GM21381 (cell line): ENCODE results near the gene CENPK.
"Not testable (repeated sequence)": the region's sequence is repeated elsewhere in the genome, so short reads cannot be mapped to it uniquely, and the experiment has no call there.

Experiments
- ATAC-seq: cut with Tn5 transposase; IDR thresholded peaks from one replicate; pipeline ENCODE4 v1.9.1; 2021; ENCODE audit warnings: mild to moderate bottlenecking, moderate library complexity; ENCODE audit not compliant: unreplicated experiment

Gene CENPK

GRCh38 chr5:65508978-65509377, 54.0 kb downstream of the CENPK start:
- no peak for ATAC-seq

DNA sequence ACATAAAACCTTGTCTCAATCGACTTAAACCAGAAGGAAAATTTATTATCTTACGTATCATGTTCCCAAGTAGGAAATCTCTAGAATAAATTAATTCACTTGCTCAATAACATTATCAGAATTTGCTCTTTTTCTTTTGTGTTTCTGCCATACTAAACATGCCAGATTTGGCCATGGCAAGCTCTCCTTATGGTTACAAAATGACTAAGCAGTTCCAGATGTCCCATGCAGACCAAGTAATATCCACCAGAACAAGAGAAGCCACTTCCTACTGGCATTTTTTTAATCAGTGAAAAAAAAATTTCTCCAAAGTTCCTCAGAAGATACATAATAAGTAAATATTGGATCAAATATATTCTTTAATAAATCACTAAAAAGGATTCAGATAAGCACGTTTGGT, 56.0 kb downstream of the CENPK start:
- ATAC-seq, result no peak

GRCh38 chr5:65489119-65489518, 73.8 kb downstream of the CENPK start:
- no peak for ATAC-seq

DNA sequence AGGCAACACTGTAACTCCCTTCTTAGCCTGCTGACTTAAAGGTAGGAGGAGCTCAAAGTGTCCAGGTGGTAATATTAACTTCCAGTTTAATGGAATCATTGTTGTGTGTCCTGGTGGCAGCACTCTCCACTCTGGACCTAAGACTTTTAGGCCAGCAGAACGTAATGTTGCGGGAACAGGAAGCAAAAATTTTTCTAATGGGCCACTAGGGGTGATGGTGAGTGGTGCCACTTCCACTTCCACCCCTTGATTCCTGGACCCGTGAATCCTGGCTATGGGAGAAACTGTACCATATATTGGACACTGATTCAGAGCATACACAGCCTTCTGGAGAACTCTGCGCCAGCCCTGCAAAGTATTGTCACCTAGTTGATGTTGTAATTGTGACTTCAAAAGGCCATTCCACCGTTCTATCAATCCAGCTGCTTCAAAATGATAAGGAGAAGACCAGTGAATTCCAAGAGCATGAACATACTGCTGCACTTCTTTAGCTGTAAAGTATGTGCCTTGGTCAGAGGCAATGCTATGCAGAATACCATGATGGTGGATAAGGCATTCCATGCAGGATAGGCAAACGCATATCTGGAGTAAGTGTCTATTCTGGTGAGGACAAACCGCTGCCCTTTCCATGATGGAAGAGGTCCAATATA, 74.8 kb downstream of the CENPK start:
- ATAC-seq, result not testable (repeated sequence)

DNA sequence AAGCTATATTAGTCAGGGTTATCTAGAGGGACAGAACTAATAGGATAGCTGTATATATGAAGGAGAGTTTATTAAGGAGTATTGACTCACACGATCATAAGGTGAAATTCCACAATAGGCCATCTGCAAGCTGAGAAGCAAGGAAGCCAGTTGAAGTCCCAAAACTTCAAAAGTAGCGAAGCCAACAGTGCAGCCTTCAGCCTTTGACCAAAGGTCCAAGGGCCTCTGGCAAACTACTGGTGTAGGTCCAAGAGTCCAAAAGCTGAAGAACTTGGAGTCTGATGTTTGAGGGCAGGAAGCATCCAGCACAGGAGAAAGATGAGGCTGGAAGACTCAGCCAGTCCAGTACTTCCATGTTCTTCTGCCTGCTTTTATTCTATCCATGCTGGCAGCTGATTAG, 76.2 kb downstream of the CENPK start:
- ATAC-seq, result not testable (repeated sequence)

- ATAC-seq, result no peak
These were observed 77.6 kb downstream of the CENPK start for GRCh38 chr5:65485405-65485804.

GRCh38 chr5:65483546-65484346, 79.2 kb downstream of the CENPK start:
- ATAC-seq, result peak; percentile 44

- ATAC-seq, result no peak
These were observed 80.0 kb downstream of the CENPK start for GRCh38 chr5:65482736-65483545.

- peak; percentile 10 for ATAC-seq
These were observed 80.7 kb downstream of the CENPK start for GRCh38 chr5:65482296-65482735.

DNA sequence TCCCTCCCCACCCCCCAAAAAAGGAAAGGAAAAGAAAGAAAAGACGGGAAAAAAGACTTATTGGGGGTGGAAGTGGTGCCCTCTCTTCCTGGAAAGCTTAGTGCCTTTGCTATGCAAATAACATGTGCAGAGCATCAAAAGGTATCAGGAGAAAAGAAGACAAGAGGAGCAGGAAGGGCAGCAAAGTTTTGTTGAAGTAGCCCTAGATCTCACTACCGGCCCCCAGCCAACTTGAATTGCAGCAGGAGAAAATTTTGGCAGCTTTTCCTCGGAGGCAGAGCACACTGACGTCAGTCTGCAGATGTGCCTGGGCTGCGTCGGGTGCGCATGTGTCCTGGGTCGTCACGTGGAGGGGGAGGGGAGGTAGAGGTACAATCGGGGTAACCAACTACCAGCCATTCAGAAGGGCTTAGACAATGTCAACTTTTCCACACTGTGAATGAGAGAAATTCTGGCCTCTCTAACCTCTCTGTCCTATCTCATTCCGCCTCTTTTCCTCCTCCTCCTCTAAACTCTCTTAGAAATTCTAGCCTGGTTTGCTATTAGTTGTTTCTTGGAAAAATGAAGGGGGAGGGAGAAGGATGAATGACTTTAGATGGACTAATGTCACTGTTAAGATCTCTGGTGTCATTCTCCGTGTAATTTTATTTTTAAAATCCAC, 81.2 kb downstream of the CENPK start, which contains the start of gene ADAMTS6:
Gene ADAMTS6 (minus strand): TSS at position 286 of the 661 bp plus-strand sequence. CDS start 8,247 bp downstream, outside the sequence.
- ATAC-seq, result peak; percentile 77

DNA sequence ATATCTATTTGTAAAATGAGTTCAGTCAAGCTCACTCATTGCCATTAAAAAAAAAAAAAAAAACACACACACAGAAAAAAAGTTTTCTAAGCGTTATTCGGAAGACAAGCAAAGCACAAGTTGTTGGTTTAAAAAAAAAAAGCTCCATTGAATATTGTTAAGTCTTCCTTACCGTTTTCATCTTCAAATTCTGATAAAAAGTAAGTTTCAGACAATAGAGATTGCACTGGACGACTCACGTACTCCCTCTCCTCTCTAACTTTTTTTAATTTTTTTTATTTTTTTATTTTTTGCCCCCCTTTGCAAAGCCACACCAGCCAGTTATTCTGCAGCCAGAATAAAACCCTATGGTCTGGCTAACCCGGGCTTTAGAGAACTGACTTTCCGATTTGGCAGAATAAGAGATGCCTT, 81.8 kb downstream of the CENPK start:
- no peak for ATAC-seq

- ATAC-seq, result peak; percentile 26
These were observed 82.6 kb downstream of the CENPK start for GRCh38 chr5:65480306-65480865.

DNA sequence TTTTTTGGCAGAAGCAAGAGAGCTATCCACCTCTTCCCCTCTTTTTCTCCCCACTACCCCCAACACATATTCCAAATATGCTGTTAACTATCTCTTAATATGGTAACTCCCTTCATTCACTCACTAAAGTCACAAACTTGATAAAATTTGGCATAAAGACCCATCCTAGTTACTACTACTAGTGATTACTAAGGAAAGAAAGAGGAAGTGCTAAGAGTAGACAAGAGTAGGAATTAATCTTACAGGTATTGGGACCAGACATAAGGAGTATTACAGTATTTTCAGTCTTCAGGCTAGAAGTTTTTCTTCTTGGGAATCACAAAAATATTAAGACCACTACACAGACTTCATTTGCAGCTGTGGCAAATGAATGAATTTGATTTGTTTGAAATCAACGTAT, 83.4 kb downstream of the CENPK start:
- ATAC-seq, result no peak

DNA sequence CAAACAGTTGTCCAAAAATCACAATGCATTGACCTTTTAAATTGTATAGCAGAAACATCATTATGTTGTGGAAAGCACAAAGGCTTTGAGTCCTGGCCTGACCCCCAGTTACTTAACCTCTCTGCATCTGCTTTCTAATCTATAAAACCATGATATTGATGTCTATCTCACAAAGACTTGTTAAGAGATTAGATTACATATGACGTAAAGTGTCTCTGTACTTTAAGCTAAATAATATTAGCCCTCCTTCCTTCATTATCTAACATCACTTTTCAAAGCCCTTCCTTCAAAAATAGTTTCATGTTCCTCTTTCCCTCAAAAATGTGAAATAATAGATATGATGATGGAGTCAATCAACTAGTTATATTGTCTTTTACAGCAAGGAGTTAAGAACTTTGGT, 84.6 kb downstream of the CENPK start:
- ATAC-seq, result no peak

- no peak for ATAC-seq
These were observed 87.1 kb downstream of the CENPK start for GRCh38 chr5:65475895-65476294.

GRCh38 chr5:65475336-65475735, 87.6 kb downstream of the CENPK start:
- no peak for ATAC-seq

DNA sequence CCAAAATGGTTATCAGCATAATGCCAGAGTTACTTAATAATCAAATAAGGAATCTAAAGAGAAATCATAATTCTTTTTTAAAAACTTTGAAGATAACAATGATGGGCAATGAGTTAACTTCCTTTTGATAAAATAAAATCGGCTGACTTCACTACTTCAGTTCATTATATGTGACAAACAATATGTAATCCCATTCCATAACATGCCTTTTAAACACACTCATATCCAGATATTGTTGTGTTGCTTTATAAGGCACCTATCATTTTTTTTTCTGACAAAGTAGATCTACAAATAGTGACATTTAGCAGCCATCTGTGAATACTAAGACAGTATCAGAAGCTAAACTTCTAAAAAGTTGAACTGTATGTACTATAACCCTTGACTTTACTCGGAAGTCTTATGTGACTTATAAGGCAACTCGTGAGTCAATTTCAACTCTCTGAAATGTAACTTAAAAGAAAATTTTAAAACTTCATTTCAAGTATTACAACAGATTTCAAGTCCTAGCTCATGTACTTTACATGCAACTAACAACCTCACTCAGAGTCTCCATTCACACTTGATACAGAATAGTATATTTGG, 88.7 kb downstream of the CENPK start:
- no peak for ATAC-seq

DNA sequence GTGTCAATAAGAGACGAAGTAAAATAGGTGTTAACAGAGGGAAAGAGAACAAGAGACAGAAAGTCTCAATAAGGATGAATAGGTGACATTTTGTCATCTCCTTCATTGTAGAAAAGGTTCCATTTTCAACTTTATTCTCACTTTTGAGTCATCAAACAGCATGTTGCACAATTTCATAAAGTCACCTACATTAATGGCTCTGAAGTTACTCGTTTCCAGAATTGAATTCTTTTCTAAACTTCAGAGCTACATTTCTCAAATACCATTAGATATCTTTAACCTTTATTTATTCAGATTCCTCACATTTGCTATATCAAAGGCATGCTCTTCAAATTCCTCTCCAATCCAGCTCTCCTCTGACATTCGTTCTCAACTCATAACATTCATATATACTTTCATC, 94.3 kb downstream of the CENPK start:
- ATAC-seq, result no peak
